Smooth muscle cell of trachea (primary cell): ENCODE results near the gene GAD1. TPM values are rescaled to one million over a fixed set of nuclear protein-coding genes. Genes with fewer than 3 reads are reported as not detected.

Source experiments
- total RNA-seq: library from RNA; depleted of rRNA; stranded (reverse); fragments of >200 nt; gene quantifications from 2 replicates; pipeline ENCODE4 v1.2.1, GENCODE V29; 2014

Gene GAD1
- total RNA-seq, result 0.33 TPM in 1 of 2 replicates, not detected in the other

DNA sequence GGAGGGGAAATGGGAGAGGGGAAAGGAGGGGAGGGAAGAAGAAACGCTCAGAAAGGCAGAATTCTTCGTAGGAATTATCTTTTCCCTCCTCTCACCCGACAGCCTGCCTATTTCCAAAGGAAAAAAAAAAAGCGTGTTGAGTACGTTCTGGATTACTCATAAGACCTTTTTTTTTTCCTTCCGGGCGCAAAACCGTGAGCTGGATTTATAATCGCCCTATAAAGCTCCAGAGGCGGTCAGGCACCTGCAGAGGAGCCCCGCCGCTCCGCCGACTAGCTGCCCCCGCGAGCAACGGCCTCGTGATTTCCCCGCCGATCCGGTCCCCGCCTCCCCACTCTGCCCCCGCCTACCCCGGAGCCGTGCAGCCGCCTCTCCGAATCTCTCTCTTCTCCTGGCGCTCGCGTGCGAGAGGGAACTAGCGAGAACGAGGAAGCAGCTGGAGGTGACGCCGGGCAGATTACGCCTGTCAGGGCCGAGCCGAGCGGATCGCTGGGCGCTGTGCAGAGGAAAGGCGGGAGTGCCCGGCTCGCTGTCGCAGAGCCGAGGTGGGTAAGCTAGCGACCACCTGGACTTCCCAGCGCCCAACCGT lies at the start of gene GAD1:
Gene GAD1 (plus strand): TSS at position 384 of the 589 bp plus-strand sequence. CDS start 1,705 bp downstream, outside the sequence.

DNA sequence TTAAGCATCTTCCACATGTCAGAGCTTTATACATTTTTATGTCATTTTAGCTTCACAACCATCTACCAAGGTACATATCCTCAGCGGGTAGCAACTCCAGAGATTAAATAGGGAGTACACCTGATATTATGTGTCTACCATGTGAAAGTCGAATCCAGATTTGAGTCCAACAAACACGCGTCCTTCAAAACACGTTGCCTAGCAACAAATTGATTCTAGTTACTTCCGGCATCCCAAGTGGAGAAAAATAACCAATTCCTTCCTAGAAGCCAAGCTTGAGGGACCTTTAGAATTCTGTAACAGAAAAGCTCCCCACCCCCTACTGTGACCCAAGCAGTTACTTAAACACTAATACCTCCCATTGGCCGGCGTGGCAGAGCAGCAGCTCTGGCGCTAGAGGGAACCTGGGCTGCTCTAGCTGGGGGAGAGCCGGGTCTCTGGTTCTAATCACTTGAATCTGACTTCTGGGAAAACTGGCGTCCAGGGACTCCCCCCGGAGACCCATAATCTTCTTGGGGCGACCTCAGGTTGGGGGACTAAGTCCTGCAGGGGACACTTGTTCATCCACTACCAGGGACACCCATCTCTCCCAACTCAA lies 46.6 kb upstream of the GAD1 start, which contains the start of gene ERICH2:
Gene ERICH2 (plus strand): TSS at position 371 of the 598 bp plus-strand sequence. CDS start 304 bp downstream, outside the sequence.

Other genes with a start within 250 kb of the GAD1 start
- not detected in 2 replicates for gene SP5, start 101.5 kb upstream of the GAD1 start, total RNA-seq
- 0.33 TPM in 1 of 2 replicates, not detected in the other for gene ERICH2, start 46.5 kb upstream of the GAD1 start, total RNA-seq
- 34.6 and 39.5 TPM in 2 replicates for gene GORASP2, start 112.4 kb downstream of the GAD1 start, total RNA-seq